Keratinocyte (primary cell): ENCODE results near the gene IFT81.

Experiments
- EZH2 ChIP-seq: IDR thresholded peaks from one replicate; pipeline ENCODE4 v1.6.1; 2012; ENCODE audit warnings: inconsistent platforms, mild to moderate bottlenecking, low read length, moderate library complexity
- TF ChIP-seq, protein P1 (sequence below), 3 experiments: IDR thresholded peaks in 1 of 3; conservative IDR thresholded peaks in 1 of 3; optimal IDR thresholded peaks in 1 of 3; 2 replicates in 2 of 3; 3 replicates in 1 of 3; pipeline versions ENCODE3 to v1.5.1; 2011; ENCODE audit warnings: low read length in 3 of 3, mild to moderate bottlenecking in 3 of 3, moderate library complexity in 2 of 3, control low read depth in 1 of 3, inconsistent platforms in 1 of 3; ENCODE audit not compliant: insufficient read depth in 2 of 3; ENCODE audit errors: extremely low read depth in 1 of 3

DNA sequence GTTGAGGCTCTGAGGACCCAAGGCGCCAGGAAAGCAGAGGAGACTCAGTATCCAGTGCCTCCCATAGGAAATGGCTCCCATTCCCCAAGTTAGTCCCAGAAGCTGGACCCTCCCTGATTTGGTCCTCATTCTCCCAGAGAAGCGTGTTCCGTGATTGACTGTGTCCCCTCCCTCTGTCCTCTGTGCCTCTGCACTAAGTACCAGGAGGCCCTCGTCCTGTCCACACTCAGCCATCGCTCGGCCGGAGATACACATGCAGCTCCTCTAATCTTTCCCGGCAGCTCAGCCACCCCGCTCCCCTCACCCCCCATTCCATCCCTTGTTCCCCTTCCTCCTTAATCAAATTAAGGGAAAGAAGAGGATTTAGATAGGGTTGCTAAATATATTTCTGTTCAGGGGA lies 128.6 kb downstream of the IFT81 start:
- TF ChIP-seq, protein P1, sequence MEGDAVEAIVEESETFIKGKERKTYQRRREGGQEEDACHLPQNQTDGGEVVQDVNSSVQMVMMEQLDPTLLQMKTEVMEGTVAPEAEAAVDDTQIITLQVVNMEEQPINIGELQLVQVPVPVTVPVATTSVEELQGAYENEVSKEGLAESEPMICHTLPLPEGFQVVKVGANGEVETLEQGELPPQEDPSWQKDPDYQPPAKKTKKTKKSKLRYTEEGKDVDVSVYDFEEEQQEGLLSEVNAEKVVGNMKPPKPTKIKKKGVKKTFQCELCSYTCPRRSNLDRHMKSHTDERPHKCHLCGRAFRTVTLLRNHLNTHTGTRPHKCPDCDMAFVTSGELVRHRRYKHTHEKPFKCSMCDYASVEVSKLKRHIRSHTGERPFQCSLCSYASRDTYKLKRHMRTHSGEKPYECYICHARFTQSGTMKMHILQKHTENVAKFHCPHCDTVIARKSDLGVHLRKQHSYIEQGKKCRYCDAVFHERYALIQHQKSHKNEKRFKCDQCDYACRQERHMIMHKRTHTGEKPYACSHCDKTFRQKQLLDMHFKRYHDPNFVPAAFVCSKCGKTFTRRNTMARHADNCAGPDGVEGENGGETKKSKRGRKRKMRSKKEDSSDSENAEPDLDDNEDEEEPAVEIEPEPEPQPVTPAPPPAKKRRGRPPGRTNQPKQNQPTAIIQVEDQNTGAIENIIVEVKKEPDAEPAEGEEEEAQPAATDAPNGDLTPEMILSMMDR (optimal IDR thresholded peaks at IDR 0.05 in 1 of 3, IDR thresholded peaks at IDR 0.05 in 1 of 3, conservative IDR thresholded peaks at IDR 0.05 in 1 of 3; ENCODE audit: extremely low read depth in 1 of 3, insufficient read depth in 2 of 3, low read length in 3 of 3), result no peak
- TF ChIP-seq EZH2, result no peak
